Measurements from ENCODE around the gene CDKL1.
A peak's percentile ranks its signal among the peaks of the same experiment; 100 is the strongest.

CDKL1 gene

GRCh38 chr14:50355692-50356091 is 41.0 kb downstream of the CDKL1 start:
- DNase-seq, result no peak

GRCh38 chr14:50354527-50354926 is 42.2 kb downstream of the CDKL1 start:
- DNase-seq, result no peak

DNA sequence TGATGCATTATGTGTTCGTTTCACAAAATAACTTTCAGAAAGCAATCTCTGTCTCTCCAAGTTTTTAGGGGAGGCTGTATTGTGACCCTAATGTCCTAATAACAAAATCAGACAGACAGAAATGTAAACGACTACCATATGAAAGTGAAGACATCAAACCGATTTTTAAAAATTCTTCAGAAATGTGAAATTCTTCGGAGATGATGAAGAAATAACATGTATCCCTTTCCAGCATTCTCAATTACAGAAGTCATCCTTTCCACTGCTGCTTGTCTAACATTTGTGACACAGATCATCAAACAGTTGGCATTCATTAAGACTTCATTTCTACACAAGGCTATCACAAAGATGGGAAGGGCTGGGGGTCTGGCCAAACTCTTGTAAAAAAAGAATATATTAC is 43.6 kb downstream of the CDKL1 start:
- DNase-seq, result no peak

DNA sequence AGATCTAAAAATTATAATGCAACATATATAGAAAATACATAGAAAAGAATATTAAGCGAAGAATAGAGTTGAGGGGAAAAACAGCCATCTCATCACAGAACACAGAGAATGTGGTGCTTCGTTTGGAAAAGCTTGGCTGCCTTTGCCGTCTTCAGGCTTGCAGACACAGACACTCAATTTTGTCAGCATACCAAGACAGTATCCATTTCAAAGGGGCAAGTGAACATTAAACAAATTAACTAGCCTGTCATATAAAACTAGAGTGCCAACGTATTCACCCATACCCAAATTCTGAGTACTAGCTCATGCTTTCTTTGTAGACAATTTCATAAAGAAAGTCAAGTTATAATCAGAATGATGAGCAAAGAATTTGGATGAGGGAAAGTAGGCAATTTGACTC is 44.1 kb downstream of the CDKL1 start:
- no peak for DNase-seq

GRCh38 chr14:50350975-50351374 is 45.7 kb downstream of the CDKL1 start:
- peak; percentile 19 to 29 for DNase-seq

- no peak for DNase-seq
These were observed 47.7 kb downstream of the CDKL1 start for GRCh38 chr14:50348933-50349332.

DNA sequence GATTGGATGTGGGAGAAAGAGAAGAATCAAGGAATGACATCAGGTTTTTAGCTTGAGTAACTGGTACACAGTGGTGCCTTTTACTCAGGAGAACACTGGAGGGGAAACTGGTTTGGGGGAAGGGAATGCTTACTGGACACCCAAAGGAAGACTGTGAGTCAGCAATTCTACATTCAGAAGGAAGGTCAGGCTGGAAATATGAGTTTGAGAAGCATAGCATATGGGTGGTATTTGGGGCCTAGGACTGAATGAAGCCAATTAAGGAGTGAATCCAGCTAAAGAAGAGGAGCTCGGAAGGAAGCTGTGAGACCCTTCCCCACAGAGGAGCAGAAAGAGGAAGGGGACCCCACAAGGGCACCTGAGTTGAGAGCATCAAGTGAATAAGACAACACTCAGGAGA is 49.2 kb downstream of the CDKL1 start:
- no peak for DNase-seq

- DNase-seq, result no peak
These were observed 50.7 kb downstream of the CDKL1 start for GRCh38 chr14:50345846-50346422.

DNA sequence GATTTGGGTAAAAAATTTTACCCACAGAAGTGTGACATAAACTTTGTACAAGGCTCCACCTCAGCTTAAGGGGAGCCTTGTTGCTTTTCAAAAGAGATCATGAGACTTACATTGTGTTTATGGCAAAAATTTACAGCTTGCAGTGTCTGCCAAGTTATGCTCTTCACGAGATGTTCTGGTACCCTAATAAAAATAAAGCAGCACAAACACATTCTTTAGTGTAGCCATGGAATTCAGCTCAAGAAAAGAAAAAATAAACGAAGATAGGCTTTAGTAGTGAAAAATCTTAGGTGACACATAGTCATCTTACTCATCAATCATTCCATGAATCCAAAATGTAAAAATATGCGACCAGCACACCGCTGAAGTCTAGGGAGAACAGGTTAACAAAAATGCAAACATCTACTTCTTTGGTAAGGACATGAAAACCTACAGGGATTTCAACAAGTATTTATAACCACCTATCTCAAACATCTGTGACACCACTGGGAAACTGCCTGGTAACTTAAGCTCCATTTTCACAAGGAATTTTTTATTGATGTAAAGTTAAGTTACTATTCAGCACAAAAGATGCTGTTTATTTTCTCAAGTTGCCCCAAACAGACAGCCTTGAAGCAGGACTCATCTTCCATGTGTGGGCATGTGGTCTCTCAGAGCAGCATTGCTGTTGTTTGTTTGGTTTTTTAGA is 51.7 kb downstream of the CDKL1 start:
- DNase-seq, result no peak

GRCh38 chr14:50344116-50344775 is 52.4 kb downstream of the CDKL1 start:
- no peak for DNase-seq

DNA sequence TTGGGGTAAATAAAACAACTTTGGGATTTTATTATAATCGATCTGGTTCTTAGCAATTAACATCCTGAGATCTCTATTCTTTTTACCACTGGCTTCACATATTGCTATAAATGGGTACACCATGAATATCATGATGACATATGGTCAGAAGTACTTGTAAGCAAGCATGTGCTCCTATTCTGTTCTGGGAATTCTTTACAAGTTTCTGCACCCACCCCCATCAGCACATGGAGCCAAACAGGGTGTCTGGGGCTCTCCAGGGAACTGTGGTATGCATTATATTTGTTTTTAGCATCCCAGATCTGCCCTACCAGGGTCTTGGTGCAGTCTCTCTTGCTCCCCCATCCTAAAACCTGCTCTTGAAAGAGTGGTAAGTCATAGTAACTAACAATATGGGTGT is 53.2 kb downstream of the CDKL1 start:
- DNase-seq, result no peak

GRCh38 chr14:50342221-50343078 is 54.2 kb downstream of the CDKL1 start:
- DNase-seq, result no peak

GRCh38 chr14:50340963-50341362 is 55.7 kb downstream of the CDKL1 start:
- DNase-seq, result no peak

GRCh38 chr14:50340045-50340444 is 56.6 kb downstream of the CDKL1 start:
- no peak for DNase-seq

DNA sequence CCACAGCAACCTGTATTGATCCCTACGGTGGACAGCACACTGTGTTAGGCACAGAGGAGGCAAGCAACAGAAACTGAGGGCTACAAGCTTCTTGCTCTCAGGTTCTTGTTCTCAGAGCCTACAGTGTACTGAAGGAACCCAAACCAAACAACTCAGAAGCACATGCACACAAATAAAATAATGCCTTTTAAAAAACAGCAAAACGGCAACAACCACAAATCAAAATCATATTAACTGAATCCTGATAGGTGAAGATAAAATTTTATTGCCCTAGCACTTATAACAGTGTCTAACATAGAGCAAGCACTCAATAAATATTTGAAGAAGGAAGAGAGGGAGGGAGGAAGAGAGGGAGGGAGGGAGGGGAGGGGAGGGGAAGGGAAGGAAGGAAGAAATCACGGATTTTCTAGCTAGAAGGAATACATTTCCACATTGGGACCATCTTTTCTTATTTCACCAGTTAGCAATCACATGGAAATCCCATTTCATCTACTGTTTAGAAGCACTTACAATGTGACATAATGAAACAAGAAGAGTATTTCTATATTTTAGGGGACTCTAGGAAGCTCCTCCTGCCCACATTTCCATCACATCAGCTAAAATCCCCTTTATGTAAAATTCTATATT is 57.4 kb downstream of the CDKL1 start:
- no peak for DNase-seq

- no peak for DNase-seq
These were observed 58.1 kb downstream of the CDKL1 start for GRCh38 chr14:50338587-50338986.

GRCh38 chr14:50335989-50336824 is 60.5 kb downstream of the CDKL1 start:
- DNase-seq, result peak; percentile 5 to 29

GRCh38 chr14:50335389-50335788 is 61.3 kb downstream of the CDKL1 start:
- no peak for DNase-seq

DNA sequence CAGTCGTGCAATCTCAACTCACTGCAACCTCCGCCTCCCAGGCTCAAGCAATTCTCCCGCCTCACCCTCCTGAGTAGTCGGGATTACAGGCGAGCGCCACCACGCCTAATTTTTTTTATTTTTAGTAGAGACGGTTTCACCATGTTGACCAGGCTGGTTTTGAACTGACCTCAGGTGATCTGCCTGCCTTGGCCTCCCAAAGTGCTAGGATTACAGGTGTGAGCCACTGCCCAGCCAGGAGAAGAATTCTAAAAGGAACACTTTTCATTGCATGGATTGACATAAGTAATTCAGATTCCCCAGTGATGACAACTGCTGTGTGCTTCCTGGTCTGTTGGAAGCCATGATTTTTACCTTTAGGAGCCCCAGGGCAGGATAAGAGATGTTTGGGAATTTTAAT is 62.5 kb downstream of the CDKL1 start:
- no peak for DNase-seq

GRCh38 chr14:50333014-50333509 is 63.6 kb downstream of the CDKL1 start:
- DNase-seq, result no peak

DNA sequence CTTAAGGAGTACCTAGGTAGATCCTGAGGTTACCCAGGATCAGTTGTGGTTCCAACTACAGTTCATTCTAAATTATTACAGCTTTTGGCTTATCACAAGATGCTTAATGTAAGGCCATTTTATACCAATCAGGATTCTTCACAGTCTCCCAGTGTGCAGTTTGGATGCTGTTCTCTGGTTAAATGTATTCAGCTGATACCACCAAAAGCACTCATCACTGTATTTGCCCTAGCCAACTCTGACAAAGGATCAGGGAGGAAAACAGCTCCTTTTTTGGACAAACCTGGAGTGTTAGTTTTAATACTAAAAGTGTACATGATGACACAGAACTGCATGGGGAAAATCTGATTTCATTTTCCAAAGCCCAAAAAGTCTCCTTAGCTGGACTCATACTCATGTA is 65.1 kb downstream of the CDKL1 start:
- DNase-seq, result no peak
